ENCODE results near the gene SLC37A4.

Gene SLC37A4

DNA sequence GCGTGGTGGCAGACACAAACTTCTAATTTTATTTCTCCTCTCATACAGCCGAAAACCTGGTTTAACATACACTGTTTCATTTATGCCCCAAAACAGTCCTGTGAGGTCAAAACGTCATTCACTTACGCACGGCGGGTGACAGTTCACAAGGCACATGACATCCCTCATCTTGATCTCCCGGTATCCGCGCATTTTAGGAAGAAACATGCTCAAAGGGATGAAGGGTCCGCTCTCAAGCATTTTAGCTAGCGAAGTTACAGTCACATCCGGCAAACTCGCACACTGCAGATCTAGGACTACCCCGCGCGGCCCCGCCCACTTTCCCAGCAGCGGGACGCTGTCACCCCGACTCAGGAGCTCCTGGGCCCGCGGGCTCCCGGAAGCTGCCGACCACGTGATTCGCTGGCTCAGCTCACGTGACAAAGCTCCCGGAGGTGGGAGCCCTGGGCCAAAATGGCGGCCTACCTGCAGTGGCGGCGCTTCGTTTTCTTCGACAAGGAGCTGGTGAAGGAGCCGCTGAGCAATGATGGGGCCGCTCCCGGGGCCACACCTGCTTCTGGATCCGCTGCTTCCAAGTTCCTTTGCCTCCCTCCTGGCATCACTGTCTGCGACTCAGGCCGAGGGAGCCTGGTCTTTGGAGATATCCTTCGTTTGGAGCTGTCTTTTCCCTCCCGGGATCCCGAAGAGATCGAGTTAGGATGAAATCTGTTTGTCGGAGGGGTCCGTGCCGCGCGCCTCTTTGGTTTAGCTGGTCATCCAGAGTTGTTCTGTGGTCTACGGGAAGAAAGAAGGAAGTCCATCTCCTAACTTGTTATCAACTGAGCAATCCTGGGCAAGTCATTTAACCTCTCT is 36.9 kb upstream of the SLC37A4 start, which contains the start of gene VPS11:
Gene VPS11, plus strand, starts transcription at position 448 of the 852 bp plus-strand sequence. Its CDS starts 6 bp downstream, at position 454.
- Histone ChIP-seq H3K4me2 (ENCODE audit: low read depth, low read length) (peak within 1 kb of the TSS; percentile 82), H4K20me1 (ENCODE audit: insufficient read depth, low read length) (no peaks in the 10 kb centered on the region), H3K9ac (ENCODE audit: low read length) (peak within 1 kb of the TSS; percentile 80), H3K79me2 (ENCODE audit: low read length) (peaks cover 52% of the 10 kb centered on the region), H3K4me3 (ENCODE audit: low read length) (peak within 1 kb of the TSS; percentile 95), H3K27me3 (replicated peaks; ENCODE audit: insufficient read depth, low read length) (no peaks in the 10 kb centered on the region), H3K9me3 (replicated peaks; ENCODE audit: insufficient read depth, low read length) (no peaks in the 10 kb centered on the region), H3F3A (ENCODE audit: insufficient read depth, low read length) (peaks cover 7% of the 10 kb centered on the region), H3K4me1 (ENCODE audit: low read length) (peaks cover 13% of the 10 kb centered on the region; the same call in 1 of the 2 replicates), H3K27ac (ENCODE audit: low read length) (peak within 1 kb of the TSS; percentile 78), H3K9me2 (replicated peaks; ENCODE audit: insufficient read depth, low read length) (no peaks in the 10 kb centered on the region), H2AFZ (ENCODE audit: low read length) (peak within 1 kb of the TSS; percentile 76), H3K36me3 (replicated peaks; ENCODE audit: insufficient read depth, low read length) (no peaks in the 10 kb centered on the region)
- TF ChIP-seq EZH2 (optimal IDR thresholded peaks at IDR 0.05; ENCODE audit: low read depth, low read length): no peak
- TF ChIP-seq EZH2phosphoT487 (IDR thresholded peaks at IDR 0.05; ENCODE audit: low read length): no peak
- peak; percentile 98 for DNase-seq

DNA sequence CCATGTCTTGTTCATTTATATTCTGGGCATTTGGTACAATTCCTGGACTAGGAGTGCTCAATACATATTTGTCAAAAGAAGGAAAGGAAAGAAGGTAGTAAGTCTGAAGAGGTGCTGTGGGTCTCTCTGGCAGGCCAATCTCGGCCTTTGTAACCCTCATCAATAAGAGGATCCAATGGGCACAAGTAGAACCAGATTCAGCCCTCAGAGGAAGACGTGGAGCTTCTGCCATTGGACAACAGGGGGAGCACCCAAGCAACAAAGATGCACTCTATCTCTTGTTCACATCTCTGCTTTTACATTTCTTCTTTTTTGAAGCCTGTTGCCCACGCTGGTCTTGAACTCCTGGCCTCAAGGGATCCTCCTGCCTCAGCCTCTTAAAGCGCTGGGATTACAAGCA is 34.7 kb upstream of the SLC37A4 start:
- TF ChIP-seq, protein P1, sequence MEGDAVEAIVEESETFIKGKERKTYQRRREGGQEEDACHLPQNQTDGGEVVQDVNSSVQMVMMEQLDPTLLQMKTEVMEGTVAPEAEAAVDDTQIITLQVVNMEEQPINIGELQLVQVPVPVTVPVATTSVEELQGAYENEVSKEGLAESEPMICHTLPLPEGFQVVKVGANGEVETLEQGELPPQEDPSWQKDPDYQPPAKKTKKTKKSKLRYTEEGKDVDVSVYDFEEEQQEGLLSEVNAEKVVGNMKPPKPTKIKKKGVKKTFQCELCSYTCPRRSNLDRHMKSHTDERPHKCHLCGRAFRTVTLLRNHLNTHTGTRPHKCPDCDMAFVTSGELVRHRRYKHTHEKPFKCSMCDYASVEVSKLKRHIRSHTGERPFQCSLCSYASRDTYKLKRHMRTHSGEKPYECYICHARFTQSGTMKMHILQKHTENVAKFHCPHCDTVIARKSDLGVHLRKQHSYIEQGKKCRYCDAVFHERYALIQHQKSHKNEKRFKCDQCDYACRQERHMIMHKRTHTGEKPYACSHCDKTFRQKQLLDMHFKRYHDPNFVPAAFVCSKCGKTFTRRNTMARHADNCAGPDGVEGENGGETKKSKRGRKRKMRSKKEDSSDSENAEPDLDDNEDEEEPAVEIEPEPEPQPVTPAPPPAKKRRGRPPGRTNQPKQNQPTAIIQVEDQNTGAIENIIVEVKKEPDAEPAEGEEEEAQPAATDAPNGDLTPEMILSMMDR (IDR thresholded peaks at IDR 0.05; ENCODE audit: low read length): peak; percentile 62
- TF ChIP-seq EZH2phosphoT487 (IDR thresholded peaks at IDR 0.05; ENCODE audit: low read length) (no peak), EZH2 (optimal IDR thresholded peaks at IDR 0.05; ENCODE audit: low read depth, low read length) (no peak)
- peak; percentile 53 for DNase-seq
- no peak overlapping the region for H3K4me3 ChIP-seq (ENCODE audit: low read length)
- H3K9ac ChIP-seq (ENCODE audit: low read length): no peak overlapping the region
- no peaks in the 10 kb centered on the region for H3K36me3 ChIP-seq (replicated peaks; ENCODE audit: insufficient read depth, low read length)
- H2AFZ ChIP-seq (ENCODE audit: low read length): no peak overlapping the region
- H3F3A ChIP-seq (ENCODE audit: insufficient read depth, low read length): peaks cover 7% of the 10 kb centered on the region
- H3K4me2 ChIP-seq (ENCODE audit: low read depth, low read length): no peak overlapping the region; the same call in 1 of the 2 replicates
- peaks cover 52% of the 10 kb centered on the region for H3K79me2 ChIP-seq (ENCODE audit: low read length)
- H3K27ac ChIP-seq (ENCODE audit: low read length): no peak overlapping the region
- no peaks in the 10 kb centered on the region for H4K20me1 ChIP-seq (ENCODE audit: insufficient read depth, low read length)
- no peaks in the 10 kb centered on the region for H3K27me3 ChIP-seq (replicated peaks; ENCODE audit: insufficient read depth, low read length)
- H3K9me3 ChIP-seq (replicated peaks; ENCODE audit: insufficient read depth, low read length): no peaks in the 10 kb centered on the region
- H3K4me1 ChIP-seq (ENCODE audit: low read length): peaks cover 13% of the 10 kb centered on the region; the same call in 1 of the 2 replicates
- H3K9me2 ChIP-seq (replicated peaks; ENCODE audit: insufficient read depth, low read length): no peaks in the 10 kb centered on the region

GRCh38 chr11:119062779-119063178 is 32.1 kb upstream of the SLC37A4 start:
- H3K4me3 ChIP-seq (ENCODE audit: low read length): no peak overlapping the region

More at GRCh38 chr11:119062779-119063178, 32.1 kb upstream of the SLC37A4 start:
- Histone ChIP-seq H3K79me2 (ENCODE audit: low read length) (peaks cover 35% of the 10 kb centered on the region), H3K9me3 (replicated peaks; ENCODE audit: insufficient read depth, low read length) (no peaks in the 10 kb centered on the region), H3K9me2 (replicated peaks; ENCODE audit: insufficient read depth, low read length) (no peaks in the 10 kb centered on the region), H2AFZ (ENCODE audit: low read length) (no peak overlapping the region), H3F3A (ENCODE audit: insufficient read depth, low read length) (peaks cover 8% of the 10 kb centered on the region), H3K27ac (ENCODE audit: low read length) (no peak overlapping the region), H3K36me3 (replicated peaks; ENCODE audit: insufficient read depth, low read length) (no peaks in the 10 kb centered on the region), H4K20me1 (ENCODE audit: insufficient read depth, low read length) (no peaks in the 10 kb centered on the region), H3K27me3 (replicated peaks; ENCODE audit: insufficient read depth, low read length) (no peaks in the 10 kb centered on the region), H3K4me2 (ENCODE audit: low read depth, low read length) (no peak overlapping the region), H3K9ac (ENCODE audit: low read length) (no peak overlapping the region), H3K4me1 (ENCODE audit: low read length) (peaks cover 9% of the 10 kb centered on the region; the same call in 1 of the 2 replicates)
- TF ChIP-seq EZH2 (optimal IDR thresholded peaks at IDR 0.05; ENCODE audit: low read depth, low read length) (no peak), EZH2phosphoT487 (IDR thresholded peaks at IDR 0.05; ENCODE audit: low read length) (no peak)
- TF ChIP-seq, protein P1 (IDR thresholded peaks at IDR 0.05; ENCODE audit: low read length): no peak
- DNase-seq: no peak

All from MM.1S (cell line).